Measurements from ENCODE around the gene EFNA4. TPM values are rescaled to one million over a fixed set of nuclear protein-coding genes. Genes with fewer than 3 reads are reported as not detected.

Gene EFNA4
- total RNA-seq, 1 experiment from 2014 or later, result 22.7 TPM

DNA sequence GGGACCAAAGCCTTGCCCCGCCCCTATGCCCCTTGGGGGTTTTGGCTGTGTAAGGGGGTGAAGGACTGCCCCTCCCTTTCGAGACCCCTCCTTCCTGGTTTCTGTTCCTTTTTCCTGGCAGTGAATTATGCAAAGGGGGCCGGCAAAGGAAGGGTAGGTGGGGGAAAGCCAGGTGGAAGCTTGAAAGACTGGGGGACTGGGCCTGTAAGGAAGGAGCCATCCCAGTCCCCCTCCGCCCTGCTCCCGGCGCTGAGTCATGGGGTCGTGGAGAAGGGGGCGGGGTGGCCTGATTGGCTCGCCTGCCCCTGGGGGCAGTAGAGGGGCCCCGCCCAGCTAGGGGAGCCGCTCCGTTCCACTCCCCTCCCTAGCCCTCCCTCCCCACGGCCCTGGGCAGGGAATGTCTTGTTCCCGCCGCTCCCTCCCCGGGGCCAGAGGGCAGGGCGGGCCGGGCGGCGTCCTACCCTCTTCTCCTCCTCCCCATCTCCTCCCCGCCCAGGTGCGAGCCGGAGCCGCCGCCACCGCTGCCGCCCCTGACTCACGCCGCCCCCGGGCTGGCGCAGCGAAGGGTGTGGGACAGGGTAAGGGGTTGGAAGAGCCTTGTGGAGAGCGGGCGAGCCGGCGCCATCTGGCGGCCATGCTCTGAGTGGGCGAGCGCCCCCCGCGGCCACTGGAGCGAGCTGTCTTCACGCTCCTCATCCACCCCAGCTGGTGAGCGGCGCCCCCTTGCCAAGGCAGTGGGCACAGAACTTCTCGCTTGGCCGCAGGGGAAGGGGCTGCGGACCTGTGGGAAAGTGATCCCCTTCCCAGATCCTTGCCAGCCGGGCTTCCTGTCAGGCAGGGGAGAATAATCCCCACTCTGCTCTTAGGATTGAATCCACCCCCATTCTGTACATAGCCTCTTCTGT, 46.2 kb upstream of the EFNA4 start (continued):
- TF ChIP-seq, protein P1, sequence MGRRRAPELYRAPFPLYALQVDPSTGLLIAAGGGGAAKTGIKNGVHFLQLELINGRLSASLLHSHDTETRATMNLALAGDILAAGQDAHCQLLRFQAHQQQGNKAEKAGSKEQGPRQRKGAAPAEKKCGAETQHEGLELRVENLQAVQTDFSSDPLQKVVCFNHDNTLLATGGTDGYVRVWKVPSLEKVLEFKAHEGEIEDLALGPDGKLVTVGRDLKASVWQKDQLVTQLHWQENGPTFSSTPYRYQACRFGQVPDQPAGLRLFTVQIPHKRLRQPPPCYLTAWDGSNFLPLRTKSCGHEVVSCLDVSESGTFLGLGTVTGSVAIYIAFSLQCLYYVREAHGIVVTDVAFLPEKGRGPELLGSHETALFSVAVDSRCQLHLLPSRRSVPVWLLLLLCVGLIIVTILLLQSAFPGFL (CRISPR knock-in tag; IDR thresholded peaks at IDR 0.05; ENCODE audit: borderline replicate concordance), result no peak
- TF ChIP-seq ETV6 (CRISPR knock-in tag; IDR thresholded peaks at IDR 0.05), result peak; percentile 97
- TF ChIP-seq, protein P2, sequence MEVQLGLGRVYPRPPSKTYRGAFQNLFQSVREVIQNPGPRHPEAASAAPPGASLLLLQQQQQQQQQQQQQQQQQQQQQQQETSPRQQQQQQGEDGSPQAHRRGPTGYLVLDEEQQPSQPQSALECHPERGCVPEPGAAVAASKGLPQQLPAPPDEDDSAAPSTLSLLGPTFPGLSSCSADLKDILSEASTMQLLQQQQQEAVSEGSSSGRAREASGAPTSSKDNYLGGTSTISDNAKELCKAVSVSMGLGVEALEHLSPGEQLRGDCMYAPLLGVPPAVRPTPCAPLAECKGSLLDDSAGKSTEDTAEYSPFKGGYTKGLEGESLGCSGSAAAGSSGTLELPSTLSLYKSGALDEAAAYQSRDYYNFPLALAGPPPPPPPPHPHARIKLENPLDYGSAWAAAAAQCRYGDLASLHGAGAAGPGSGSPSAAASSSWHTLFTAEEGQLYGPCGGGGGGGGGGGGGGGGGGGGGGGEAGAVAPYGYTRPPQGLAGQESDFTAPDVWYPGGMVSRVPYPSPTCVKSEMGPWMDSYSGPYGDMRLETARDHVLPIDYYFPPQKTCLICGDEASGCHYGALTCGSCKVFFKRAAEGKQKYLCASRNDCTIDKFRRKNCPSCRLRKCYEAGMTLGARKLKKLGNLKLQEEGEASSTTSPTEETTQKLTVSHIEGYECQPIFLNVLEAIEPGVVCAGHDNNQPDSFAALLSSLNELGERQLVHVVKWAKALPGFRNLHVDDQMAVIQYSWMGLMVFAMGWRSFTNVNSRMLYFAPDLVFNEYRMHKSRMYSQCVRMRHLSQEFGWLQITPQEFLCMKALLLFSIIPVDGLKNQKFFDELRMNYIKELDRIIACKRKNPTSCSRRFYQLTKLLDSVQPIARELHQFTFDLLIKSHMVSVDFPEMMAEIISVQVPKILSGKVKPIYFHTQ (CRISPR knock-in tag; IDR thresholded peaks at IDR 0.05), result no peak
- peak; percentile 80; the same call in 1 of the 2 replicates for TF ChIP-seq ZNF138 (CRISPR knock-in tag; conservative IDR thresholded peaks at IDR 0.05)
- TF ChIP-seq, protein P3, sequence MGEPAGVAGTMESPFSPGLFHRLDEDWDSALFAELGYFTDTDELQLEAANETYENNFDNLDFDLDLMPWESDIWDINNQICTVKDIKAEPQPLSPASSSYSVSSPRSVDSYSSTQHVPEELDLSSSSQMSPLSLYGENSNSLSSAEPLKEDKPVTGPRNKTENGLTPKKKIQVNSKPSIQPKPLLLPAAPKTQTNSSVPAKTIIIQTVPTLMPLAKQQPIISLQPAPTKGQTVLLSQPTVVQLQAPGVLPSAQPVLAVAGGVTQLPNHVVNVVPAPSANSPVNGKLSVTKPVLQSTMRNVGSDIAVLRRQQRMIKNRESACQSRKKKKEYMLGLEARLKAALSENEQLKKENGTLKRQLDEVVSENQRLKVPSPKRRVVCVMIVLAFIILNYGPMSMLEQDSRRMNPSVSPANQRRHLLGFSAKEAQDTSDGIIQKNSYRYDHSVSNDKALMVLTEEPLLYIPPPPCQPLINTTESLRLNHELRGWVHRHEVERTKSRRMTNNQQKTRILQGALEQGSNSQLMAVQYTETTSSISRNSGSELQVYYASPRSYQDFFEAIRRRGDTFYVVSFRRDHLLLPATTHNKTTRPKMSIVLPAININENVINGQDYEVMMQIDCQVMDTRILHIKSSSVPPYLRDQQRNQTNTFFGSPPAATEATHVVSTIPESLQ (CRISPR knock-in tag; IDR thresholded peaks at IDR 0.05), result no peak
- no peak for TF ChIP-seq OVOL2 (CRISPR knock-in tag; IDR thresholded peaks at IDR 0.05; ENCODE audit: borderline replicate concordance)
- peak; percentile 44; the same call in 1 of the 2 replicates for TF ChIP-seq SMAD3 (CRISPR knock-in tag; IDR thresholded peaks at IDR 0.05; ENCODE audit: borderline replicate concordance)
- TF ChIP-seq SOX15 (CRISPR knock-in tag; IDR thresholded peaks at IDR 0.05), result no peak
- no peak for TF ChIP-seq NR3C1 (CRISPR knock-in tag; conservative IDR thresholded peaks at IDR 0.05; ENCODE audit: low read depth)
- TF ChIP-seq, protein P4, sequence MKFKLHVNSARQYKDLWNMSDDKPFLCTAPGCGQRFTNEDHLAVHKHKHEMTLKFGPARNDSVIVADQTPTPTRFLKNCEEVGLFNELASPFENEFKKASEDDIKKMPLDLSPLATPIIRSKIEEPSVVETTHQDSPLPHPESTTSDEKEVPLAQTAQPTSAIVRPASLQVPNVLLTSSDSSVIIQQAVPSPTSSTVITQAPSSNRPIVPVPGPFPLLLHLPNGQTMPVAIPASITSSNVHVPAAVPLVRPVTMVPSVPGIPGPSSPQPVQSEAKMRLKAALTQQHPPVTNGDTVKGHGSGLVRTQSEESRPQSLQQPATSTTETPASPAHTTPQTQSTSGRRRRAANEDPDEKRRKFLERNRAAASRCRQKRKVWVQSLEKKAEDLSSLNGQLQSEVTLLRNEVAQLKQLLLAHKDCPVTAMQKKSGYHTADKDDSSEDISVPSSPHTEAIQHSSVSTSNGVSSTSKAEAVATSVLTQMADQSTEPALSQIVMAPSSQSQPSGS (CRISPR knock-in tag; IDR thresholded peaks at IDR 0.05; ENCODE audit: borderline replicate concordance, low read depth), result no peak
- TF ChIP-seq, protein P5, sequence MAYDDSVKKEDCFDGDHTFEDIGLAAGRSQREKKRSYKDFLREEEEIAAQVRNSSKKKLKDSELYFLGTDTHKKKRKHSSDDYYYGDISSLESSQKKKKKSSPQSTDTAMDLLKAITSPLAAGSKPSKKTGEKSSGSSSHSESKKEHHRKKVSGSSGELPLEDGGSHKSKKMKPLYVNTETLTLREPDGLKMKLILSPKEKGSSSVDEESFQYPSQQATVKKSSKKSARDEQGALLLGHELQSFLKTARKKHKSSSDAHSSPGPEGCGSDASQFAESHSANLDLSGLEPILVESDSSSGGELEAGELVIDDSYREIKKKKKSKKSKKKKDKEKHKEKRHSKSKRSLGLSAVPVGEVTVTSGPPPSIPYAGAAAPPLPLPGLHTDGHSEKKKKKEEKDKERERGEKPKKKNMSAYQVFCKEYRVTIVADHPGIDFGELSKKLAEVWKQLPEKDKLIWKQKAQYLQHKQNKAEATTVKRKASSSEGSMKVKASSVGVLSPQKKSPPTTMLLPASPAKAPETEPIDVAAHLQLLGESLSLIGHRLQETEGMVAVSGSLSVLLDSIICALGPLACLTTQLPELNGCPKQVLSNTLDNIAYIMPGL (CRISPR knock-in tag; IDR thresholded peaks at IDR 0.05), result peak; percentile 100
- peak; percentile 54; the same call in 1 of the 2 replicates for TF ChIP-seq CREB1 (CRISPR knock-in tag; IDR thresholded peaks at IDR 0.05)
- no peak for TF ChIP-seq EMX1 (CRISPR knock-in tag; IDR thresholded peaks at IDR 0.05)
- TF ChIP-seq ZBTB21 (CRISPR knock-in tag; IDR thresholded peaks at IDR 0.05; ENCODE audit: borderline replicate concordance), result peak; percentile 87
- TF ChIP-seq, protein P6, sequence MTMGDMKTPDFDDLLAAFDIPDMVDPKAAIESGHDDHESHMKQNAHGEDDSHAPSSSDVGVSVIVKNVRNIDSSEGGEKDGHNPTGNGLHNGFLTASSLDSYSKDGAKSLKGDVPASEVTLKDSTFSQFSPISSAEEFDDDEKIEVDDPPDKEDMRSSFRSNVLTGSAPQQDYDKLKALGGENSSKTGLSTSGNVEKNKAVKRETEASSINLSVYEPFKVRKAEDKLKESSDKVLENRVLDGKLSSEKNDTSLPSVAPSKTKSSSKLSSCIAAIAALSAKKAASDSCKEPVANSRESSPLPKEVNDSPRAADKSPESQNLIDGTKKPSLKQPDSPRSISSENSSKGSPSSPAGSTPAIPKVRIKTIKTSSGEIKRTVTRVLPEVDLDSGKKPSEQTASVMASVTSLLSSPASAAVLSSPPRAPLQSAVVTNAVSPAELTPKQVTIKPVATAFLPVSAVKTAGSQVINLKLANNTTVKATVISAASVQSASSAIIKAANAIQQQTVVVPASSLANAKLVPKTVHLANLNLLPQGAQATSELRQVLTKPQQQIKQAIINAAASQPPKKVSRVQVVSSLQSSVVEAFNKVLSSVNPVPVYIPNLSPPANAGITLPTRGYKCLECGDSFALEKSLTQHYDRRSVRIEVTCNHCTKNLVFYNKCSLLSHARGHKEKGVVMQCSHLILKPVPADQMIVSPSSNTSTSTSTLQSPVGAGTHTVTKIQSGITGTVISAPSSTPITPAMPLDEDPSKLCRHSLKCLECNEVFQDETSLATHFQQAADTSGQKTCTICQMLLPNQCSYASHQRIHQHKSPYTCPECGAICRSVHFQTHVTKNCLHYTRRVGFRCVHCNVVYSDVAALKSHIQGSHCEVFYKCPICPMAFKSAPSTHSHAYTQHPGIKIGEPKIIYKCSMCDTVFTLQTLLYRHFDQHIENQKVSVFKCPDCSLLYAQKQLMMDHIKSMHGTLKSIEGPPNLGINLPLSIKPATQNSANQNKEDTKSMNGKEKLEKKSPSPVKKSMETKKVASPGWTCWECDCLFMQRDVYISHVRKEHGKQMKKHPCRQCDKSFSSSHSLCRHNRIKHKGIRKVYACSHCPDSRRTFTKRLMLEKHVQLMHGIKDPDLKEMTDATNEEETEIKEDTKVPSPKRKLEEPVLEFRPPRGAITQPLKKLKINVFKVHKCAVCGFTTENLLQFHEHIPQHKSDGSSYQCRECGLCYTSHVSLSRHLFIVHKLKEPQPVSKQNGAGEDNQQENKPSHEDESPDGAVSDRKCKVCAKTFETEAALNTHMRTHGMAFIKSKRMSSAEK (CRISPR knock-in tag; IDR thresholded peaks at IDR 0.05; ENCODE audit: borderline replicate concordance), result peak; percentile 84; the same call in 1 of the 2 replicates
- 0 out of 2 replicates have a peak, but pooled peaks have one; percentile 8 for TF ChIP-seq ZNF263 (CRISPR knock-in tag; IDR thresholded peaks at IDR 0.05; ENCODE audit: low read depth)
- TF ChIP-seq, protein P7, sequence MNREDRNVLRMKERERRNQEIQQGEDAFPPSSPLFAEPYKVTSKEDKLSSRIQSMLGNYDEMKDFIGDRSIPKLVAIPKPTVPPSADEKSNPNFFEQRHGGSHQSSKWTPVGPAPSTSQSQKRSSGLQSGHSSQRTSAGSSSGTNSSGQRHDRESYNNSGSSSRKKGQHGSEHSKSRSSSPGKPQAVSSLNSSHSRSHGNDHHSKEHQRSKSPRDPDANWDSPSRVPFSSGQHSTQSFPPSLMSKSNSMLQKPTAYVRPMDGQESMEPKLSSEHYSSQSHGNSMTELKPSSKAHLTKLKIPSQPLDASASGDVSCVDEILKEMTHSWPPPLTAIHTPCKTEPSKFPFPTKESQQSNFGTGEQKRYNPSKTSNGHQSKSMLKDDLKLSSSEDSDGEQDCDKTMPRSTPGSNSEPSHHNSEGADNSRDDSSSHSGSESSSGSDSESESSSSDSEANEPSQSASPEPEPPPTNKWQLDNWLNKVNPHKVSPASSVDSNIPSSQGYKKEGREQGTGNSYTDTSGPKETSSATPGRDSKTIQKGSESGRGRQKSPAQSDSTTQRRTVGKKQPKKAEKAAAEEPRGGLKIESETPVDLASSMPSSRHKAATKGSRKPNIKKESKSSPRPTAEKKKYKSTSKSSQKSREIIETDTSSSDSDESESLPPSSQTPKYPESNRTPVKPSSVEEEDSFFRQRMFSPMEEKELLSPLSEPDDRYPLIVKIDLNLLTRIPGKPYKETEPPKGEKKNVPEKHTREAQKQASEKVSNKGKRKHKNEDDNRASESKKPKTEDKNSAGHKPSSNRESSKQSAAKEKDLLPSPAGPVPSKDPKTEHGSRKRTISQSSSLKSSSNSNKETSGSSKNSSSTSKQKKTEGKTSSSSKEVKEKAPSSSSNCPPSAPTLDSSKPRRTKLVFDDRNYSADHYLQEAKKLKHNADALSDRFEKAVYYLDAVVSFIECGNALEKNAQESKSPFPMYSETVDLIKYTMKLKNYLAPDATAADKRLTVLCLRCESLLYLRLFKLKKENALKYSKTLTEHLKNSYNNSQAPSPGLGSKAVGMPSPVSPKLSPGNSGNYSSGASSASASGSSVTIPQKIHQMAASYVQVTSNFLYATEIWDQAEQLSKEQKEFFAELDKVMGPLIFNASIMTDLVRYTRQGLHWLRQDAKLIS (CRISPR knock-in tag; IDR thresholded peaks at IDR 0.05; ENCODE audit: borderline replicate concordance), result peak; percentile 97; the same call in 1 of the 2 replicates
- TF ChIP-seq, protein P8, sequence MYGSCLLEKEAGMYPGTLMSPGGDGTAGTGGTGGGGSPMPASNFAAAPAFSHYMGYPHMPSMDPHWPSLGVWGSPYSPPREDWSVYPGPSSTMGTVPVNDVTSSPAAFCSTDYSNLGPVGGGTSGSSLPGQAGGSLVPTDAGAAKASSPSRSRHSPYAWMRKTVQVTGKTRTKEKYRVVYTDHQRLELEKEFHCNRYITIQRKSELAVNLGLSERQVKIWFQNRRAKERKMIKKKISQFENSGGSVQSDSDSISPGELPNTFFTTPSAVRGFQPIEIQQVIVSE (CRISPR knock-in tag; IDR thresholded peaks at IDR 0.05; ENCODE audit: borderline replicate concordance), result no peak

All from WTC11 (cell line).